ENCODE measurements around the gene GRIP2.

Gene GRIP2

GRCh38 chr3:14440168-14440518 lies 100.0 kb downstream of the GRIP2 start:
- peak; percentile 6; the same call in 2 of the 3 replicates for ATAC-seq
- TF ChIP-seq RARB (CRISPR knock-in tag; IDR thresholded peaks at IDR 0.05) (no peak), ZNF70 (CRISPR knock-in tag; IDR thresholded peaks at IDR 0.05) (no peak), PPARA (CRISPR knock-in tag; IDR thresholded peaks at IDR 0.05; ENCODE audit: borderline replicate concordance) (no peak), SNAI2 (CRISPR knock-in tag; IDR thresholded peaks at IDR 0.05) (no peak), ZNF565 (CRISPR knock-in tag; conservative IDR thresholded peaks at IDR 0.05; ENCODE audit: low read depth) (no peak), TOX (CRISPR knock-in tag; IDR thresholded peaks at IDR 0.05; ENCODE audit: borderline replicate concordance) (no peak), ZC3H10 (CRISPR knock-in tag; IDR thresholded peaks at IDR 0.05) (no peak), TCF4 (CRISPR knock-in tag; IDR thresholded peaks at IDR 0.05; ENCODE audit: borderline replicate concordance) (no peak), CREB5 (CRISPR knock-in tag; IDR thresholded peaks at IDR 0.05; ENCODE audit: low read depth) (no peak), ISL1 (CRISPR knock-in tag; IDR thresholded peaks at IDR 0.05) (no peak), ZFP3 (CRISPR knock-in tag; IDR thresholded peaks at IDR 0.05) (no peak), ESRRG (CRISPR knock-in tag; IDR thresholded peaks at IDR 0.05) (no peak), ARNTL (CRISPR knock-in tag; IDR thresholded peaks at IDR 0.05; ENCODE audit: borderline replicate concordance, low read depth) (no peak), BACH2 (CRISPR knock-in tag; IDR thresholded peaks at IDR 0.05; ENCODE audit: borderline replicate concordance) (no peak), OSR1 (CRISPR knock-in tag; IDR thresholded peaks at IDR 0.05) (no peak), GLIS3 (CRISPR knock-in tag; IDR thresholded peaks at IDR 0.05) (no peak), ZFP30 (CRISPR knock-in tag; IDR thresholded peaks at IDR 0.05) (no peak)
- TF ChIP-seq, protein P1, sequence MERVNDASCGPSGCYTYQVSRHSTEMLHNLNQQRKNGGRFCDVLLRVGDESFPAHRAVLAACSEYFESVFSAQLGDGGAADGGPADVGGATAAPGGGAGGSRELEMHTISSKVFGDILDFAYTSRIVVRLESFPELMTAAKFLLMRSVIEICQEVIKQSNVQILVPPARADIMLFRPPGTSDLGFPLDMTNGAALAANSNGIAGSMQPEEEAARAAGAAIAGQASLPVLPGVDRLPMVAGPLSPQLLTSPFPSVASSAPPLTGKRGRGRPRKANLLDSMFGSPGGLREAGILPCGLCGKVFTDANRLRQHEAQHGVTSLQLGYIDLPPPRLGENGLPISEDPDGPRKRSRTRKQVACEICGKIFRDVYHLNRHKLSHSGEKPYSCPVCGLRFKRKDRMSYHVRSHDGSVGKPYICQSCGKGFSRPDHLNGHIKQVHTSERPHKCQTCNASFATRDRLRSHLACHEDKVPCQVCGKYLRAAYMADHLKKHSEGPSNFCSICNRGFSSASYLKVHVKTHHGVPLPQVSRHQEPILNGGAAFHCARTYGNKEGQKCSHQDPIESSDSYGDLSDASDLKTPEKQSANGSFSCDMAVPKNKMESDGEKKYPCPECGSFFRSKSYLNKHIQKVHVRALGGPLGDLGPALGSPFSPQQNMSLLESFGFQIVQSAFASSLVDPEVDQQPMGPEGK (CRISPR knock-in tag; IDR thresholded peaks at IDR 0.05; ENCODE audit: borderline replicate concordance): no peak
- TF ChIP-seq, protein P2, sequence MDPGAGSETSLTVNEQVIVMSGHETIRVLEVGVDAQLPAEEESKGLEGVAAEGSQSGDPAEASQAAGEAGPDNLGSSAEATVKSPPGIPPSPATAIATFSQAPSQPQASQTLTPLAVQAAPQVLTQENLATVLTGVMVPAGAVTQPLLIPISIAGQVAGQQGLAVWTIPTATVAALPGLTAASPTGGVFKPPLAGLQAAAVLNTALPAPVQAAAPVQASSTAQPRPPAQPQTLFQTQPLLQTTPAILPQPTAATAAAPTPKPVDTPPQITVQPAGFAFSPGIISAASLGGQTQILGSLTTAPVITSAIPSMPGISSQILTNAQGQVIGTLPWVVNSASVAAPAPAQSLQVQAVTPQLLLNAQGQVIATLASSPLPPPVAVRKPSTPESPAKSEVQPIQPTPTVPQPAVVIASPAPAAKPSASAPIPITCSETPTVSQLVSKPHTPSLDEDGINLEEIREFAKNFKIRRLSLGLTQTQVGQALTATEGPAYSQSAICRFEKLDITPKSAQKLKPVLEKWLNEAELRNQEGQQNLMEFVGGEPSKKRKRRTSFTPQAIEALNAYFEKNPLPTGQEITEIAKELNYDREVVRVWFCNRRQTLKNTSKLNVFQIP (CRISPR knock-in tag; IDR thresholded peaks at IDR 0.05; ENCODE audit: borderline replicate concordance, low read depth): no peak

GRCh38 chr3:14439501-14440167 lies 100.5 kb downstream of the GRIP2 start:
- ATAC-seq: peak; percentile 76
- TF ChIP-seq GLIS3 (CRISPR knock-in tag; IDR thresholded peaks at IDR 0.05) (no peak), ISL1 (CRISPR knock-in tag; IDR thresholded peaks at IDR 0.05) (peak; percentile 28; the same call in 1 of the 2 replicates), TSHZ2 (CRISPR knock-in tag; IDR thresholded peaks at IDR 0.05) (no peak), TCF4 (CRISPR knock-in tag; IDR thresholded peaks at IDR 0.05; ENCODE audit: borderline replicate concordance) (no peak; the same call in 1 of the 2 replicates), ZNF565 (CRISPR knock-in tag; conservative IDR thresholded peaks at IDR 0.05; ENCODE audit: low read depth) (no peak)
- TF ChIP-seq, protein P2 (CRISPR knock-in tag; IDR thresholded peaks at IDR 0.05; ENCODE audit: borderline replicate concordance, low read depth): no peak
